Measurements from ENCODE around the gene OR51G2.
"Not testable (repeated sequence)": the region's sequence is repeated elsewhere in the genome, so short reads cannot be mapped to it uniquely, and the experiment has no call there.

OR51G2 gene, protein sequence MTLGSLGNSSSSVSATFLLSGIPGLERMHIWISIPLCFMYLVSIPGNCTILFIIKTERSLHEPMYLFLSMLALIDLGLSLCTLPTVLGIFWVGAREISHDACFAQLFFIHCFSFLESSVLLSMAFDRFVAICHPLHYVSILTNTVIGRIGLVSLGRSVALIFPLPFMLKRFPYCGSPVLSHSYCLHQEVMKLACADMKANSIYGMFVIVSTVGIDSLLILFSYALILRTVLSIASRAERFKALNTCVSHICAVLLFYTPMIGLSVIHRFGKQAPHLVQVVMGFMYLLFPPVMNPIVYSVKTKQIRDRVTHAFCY

GRCh38 chr11:4919250-4919649 lies at the start of gene OR51G2:
Gene OR51G2 (minus strand): TSS chr11:4919350. CDS start chr11:4915663, 3,687 bp downstream.
- no peak for DNase-seq

DNA sequence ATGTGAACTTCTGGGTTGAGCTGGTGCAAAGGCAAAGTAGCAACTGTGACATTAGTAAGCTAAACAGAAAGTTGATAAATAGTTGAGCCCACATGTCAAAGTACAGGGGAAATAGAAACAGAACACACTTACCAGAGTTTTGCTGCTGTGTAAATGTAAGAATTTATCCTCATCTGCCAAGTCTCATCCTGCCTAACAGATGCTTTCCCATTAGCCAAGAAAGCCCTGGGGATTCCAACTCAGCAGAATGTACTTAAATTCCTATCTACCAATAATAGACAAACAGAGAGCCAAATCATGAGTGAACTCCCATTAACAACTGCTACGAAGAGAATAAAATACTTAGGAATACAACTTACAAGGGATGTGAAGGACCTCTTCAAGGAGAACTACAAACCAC lies 43.7 kb upstream of the OR51G2 start:
- DNase-seq = no peak

DNA sequence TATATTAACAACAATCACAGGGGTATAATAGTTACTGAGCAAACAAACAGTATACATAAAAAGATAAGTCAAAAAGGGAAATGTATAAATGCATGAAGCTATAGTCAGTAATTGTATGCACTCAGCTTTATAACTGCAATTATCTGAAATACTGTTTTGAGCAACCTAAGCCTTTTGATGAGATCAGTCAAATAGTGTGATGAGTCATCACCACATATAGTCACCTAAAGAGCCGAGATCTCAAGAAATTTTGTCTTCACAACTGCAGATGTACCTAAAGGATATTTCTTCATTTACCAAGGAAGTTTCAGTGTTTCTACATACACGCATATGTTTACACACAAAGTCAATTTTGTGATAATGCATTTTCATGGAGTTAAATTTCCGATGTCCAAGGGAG lies 41.7 kb upstream of the OR51G2 start:
- no peak for DNase-seq

GRCh38 chr11:4957396-4957795 lies 38.2 kb upstream of the OR51G2 start:
- no peak for DNase-seq

- DNase-seq = not testable (repeated sequence)
Measured at GRCh38 chr11:4955613-4956012, 36.5 kb upstream of the OR51G2 start, which contains the start of gene OR51A2. Gene OR51A2 (minus strand): TSS chr11:4955713. CDS start chr11:4955713, 0 bp downstream.

DNA sequence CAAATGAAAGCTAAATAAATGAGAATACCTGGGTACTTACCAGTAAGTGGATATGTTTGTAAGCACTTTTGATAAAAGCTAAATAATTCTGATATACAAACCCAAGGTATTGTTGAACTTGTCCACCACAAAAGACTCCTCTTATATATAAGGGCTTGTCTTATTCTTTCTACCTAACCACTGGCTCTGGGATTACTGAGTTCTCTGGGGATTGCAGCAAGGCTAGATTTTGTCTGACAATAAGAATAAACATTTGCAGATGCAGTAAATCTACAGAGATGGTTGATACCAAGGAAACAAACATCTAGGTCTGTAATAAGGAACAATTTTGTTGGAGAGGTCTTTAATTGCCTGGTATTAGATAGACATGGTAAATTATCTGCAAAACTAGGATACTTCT lies 28.4 kb upstream of the OR51G2 start, which contains the start of gene OR51A4:
OR51A4 (minus strand) TSS at position 101 of the 400 bp plus-strand sequence. CDS start 505 bp downstream, outside the sequence.
- no peak for DNase-seq

DNA sequence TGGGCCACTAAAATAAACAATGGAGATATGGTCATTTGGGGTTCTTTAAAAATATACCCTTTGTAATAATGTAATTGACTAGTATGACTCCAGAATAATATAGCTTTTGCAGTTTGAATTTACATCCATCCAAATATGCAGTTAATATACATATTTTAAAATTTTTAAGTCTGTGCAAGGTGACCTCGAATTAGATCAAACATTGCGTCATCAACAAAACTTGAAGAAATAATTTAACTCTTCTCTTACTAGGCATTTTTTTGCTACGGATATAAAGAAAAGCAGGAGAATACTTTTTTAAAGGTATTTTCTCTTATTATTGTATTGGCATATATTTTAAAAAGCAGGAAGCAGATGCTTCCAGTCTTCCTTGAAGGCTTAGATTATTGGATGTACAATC lies 17.6 kb upstream of the OR51G2 start:
- DNase-seq = no peak

DNA sequence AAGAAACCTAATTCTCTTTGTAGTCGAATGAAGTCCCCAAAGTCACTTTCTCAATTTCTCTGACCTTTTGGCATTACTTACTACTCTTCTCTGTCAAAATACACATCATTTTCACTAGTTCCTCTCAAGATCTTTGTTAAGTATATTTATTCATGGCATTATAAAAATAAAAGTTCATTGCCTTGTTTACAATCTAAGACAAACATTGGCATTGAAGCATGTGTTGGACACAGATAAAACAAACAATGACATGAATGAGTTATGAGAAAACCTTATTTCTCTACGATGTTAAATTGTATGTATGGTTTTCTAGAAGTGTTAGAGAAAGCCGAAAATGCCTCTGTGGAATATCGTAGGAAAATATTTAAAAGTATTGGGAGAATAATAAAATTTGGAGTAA lies 13.6 kb upstream of the OR51G2 start:
- DNase-seq = no peak

- DNase-seq = no peak
Measured at GRCh38 chr11:4926608-4927007, 7.5 kb upstream of the OR51G2 start.

- DNase-seq = no peak
Measured at GRCh38 chr11:4924239-4924638, 5.1 kb upstream of the OR51G2 start, which contains the start of gene OR51G1. Gene OR51G1 (minus strand): TSS chr11:4924339. CDS start chr11:4924339, 0 bp downstream.

DNA sequence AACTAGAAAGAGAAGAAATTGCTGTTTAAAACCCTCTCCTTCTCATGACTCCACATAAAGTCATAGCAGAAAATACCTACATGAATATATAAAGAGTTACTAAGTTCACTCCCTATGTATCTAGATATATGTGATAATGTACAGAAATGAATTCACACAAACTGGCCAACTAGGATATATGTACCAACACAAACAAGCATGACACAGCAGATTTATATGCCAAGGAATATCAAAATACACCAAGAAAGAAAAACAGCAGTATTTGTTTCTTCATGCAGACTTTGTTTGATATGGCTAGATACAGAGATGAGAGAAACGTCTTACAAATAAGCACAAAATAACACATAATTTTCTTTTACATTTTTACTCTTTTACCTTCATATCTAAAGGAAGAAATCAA lies 3.2 kb upstream of the OR51G2 start:
- DNase-seq = no peak

- no peak for DNase-seq
Measured at GRCh38 chr11:4921796-4922195, 2.6 kb upstream of the OR51G2 start.

GRCh38 chr11:4916581-4916980 lies 2.6 kb downstream of the OR51G2 start:
- DNase-seq = no peak

DNA sequence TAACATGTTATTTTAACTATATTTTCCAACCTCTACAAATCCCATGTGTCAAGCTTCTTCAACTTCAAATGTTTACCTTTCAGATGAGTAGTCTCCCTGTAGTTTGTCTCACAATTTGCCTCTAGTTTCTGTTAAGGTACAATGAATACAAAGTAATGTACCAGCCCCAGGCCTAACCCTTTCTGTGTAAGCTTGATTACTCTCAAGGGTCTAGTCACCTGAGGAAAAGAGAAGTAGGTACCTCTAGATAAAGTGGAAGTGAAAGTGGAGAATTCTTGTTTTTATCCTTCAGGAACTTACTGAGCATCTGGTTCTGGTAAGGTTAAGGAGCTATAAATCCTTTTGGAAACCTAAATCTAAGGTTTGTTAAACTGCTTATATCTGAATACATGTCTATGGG lies 15.7 kb downstream of the OR51G2 start, which contains the start of gene OR51A7:
OR51A7 (plus strand) TSS at position 300 of the 400 bp plus-strand sequence. CDS start 3,587 bp downstream, outside the sequence.
- DNase-seq = no peak

GRCh38 chr11:4891996-4892640 lies 27.0 kb downstream of the OR51G2 start:
- no peak for DNase-seq

DNA sequence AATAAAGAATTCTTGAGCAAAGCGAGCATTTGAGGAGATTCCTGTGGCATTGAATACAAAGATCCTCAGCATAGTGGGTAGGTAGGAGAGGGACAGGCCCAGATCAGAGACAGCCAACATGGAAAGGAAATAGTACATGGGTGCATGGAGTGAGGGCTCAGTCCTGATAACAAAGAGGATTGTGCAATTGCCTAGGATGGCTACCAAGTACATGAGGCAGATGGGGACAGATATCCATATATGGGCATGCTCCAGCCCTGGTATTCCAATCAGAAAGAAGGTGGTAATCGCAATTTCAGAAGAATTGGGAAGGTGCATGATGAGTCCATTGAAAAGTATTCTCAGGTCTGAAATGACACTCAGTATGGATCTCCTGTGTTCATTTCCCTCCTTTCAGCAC lies 28.9 kb downstream of the OR51G2 start:
- DNase-seq = no peak

- no peak for DNase-seq
Measured at GRCh38 chr11:4887591-4887990, 31.6 kb downstream of the OR51G2 start.

DNA sequence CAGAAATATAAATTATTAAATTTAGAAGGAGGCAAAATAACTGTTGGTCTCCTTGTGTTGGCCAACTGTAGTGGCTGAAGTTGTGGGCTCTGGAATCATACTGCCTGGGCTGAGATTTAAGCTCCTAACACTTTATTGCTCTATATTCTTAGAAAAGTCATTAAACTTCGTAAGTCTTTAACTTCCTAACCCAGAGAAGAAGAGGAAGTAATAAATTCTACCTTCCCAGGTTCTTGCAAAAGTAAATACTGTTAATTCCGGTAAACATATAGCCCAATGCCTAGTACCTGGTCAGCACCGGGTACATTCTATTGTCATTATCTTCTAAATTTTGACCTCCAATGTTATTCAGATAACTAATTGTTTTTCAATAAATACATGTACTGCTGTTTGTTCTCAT lies 33.0 kb downstream of the OR51G2 start:
- no peak for DNase-seq

- DNase-seq = no peak
Measured at GRCh38 chr11:4884361-4884760, 34.8 kb downstream of the OR51G2 start.

- DNase-seq = no peak
Measured at GRCh38 chr11:4882543-4882942, 36.6 kb downstream of the OR51G2 start.

DNA sequence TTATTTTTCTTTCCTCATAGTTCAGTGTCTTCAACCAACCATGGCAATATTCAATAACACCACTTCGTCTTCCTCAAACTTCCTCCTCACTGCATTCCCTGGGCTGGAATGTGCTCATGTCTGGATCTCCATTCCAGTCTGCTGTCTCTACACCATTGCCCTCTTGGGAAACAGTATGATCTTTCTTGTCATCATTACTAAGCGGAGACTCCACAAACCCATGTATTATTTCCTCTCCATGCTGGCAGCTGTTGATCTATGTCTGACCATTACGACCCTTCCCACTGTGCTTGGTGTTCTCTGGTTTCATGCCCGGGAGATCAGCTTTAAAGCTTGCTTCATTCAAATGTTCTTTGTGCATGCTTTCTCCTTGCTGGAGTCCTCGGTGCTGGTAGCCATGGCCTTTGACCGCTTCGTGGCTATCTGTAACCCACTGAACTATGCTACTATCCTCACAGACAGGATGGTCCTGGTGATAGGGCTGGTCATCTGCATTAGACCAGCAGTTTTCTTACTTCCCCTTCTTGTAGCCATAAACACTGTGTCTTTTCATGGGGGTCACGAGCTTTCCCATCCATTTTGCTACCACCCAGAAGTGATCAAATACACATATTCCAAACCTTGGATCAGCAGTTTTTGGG lies 37.2 kb downstream of the OR51G2 start, which contains the start of gene OR51T1:
OR51T1 (plus strand) TSS at position 41 of the 641 bp plus-strand sequence; CDS start at position 41, 0 bp downstream.
- DNase-seq = no peak

- DNase-seq = no peak
Measured at GRCh38 chr11:4881188-4881587, 38.0 kb downstream of the OR51G2 start.

DNA sequence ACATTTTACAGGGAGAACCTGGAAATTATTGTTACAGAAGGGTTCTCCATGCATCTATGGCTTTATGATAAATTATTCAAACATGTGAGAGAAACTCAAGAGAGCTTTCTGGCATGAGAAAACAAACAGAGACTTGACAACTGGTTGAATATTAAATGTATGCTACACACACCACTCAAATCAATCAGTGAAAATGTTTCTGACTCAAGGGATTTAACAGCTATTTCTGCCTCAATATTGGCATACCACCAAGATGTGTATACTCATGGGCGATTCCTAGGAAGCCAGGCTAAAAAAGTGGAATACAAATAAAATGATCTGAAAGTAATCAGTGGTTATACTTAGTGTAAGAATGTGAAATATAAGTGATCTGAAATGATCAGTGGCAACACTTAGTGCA lies 53.3 kb downstream of the OR51G2 start:
- DNase-seq = no peak

Data from activated CD4-positive, alpha-beta T cell treated with anti-CD3 and anti-CD28 coated beads for 4 hours (primary cell).